Epithelial cell of esophagus (primary cell): ENCODE measurements around the gene STRADB.

ENCODE experiments used
- DNase-seq: peaks from one replicate; pipeline ENCODE4 v3.0.0; 2010; ENCODE audit warnings: low read depth
- H3K4me3 ChIP-seq: 2 replicates; pipeline ENCODE4 v1.5.1; 2011; ENCODE audit warnings: mild to moderate bottlenecking, low read length, control low read depth
- CTCF ChIP-seq: IDR thresholded peaks from 2 replicates; pipeline ENCODE4 v1.5.1; 2011; ENCODE audit warnings: low read depth, mild to moderate bottlenecking, low read length, control low read depth, inconsistent platforms; ENCODE audit not compliant: insufficient read depth; ENCODE audit errors: missing control alignments

STRADB gene

DNA sequence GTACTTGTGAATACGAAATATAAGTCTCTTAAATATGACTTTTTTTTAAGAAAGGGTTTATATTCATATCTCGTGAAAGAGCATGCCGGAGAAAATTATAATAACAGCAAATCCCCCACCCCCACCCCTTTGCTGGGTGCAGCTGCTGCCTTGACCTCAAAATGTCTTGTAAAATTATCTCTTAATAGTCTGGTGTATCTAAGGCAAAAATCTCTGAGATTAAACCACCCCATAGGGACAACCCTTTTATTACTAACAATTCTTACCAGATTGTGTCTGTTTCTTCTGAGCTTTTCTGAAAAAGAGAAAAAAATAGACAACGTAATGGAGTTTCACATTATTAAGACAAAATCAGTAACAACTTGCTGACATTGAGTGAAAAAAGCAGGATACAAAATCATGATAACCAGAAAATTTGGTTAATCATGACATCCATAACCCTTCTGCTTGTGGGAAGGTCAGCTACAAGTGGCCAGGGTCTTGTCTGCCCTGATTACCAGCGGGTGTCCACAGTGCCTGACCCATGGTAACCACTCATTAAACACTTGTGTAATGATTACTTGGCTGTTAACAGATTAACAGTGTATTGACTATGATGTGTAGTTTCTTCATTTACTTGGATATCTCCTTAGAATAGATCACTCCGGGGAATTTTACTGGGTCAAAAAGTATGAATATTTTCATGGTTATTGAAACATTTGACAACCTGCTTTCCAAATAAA, 1.5 kb downstream of the STRADB start:
- DNase-seq, result no peak
- H3K4me3 ChIP-seq, result no peak overlapping the region
- TF ChIP-seq CTCF, result no peak

- TF ChIP-seq CTCF, result no peak
- no peak for DNase-seq
- no peak overlapping the region for H3K4me3 ChIP-seq
Observed at GRCh38 chr2:201458381-201458780, 6.8 kb downstream of the STRADB start.

GRCh38 chr2:201460532-201460931, 9.0 kb downstream of the STRADB start:
- DNase-seq, result no peak
- no peak overlapping the region for H3K4me3 ChIP-seq
- no peak for TF ChIP-seq CTCF

DNA sequence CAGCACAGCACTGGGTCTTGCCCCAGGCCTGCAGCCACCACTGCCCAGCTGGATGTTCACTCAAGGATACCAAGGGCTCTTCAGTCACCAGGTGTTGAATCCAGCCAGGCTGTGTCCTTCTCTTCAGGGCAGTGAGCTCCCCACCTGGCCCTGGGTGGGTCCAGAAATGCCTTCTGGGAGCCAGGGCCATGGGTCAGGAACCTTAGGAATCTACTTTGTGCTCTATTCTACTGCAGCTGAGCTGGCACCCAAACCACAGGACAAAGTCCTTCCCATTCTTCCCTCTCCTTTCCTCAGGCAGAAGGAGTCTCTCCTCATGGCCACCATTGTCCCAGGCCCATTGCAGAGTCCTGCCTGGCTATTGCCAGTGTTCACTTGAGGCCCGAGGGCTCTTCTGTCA, 13.0 kb downstream of the STRADB start:
- TF ChIP-seq CTCF, result no peak

DNA sequence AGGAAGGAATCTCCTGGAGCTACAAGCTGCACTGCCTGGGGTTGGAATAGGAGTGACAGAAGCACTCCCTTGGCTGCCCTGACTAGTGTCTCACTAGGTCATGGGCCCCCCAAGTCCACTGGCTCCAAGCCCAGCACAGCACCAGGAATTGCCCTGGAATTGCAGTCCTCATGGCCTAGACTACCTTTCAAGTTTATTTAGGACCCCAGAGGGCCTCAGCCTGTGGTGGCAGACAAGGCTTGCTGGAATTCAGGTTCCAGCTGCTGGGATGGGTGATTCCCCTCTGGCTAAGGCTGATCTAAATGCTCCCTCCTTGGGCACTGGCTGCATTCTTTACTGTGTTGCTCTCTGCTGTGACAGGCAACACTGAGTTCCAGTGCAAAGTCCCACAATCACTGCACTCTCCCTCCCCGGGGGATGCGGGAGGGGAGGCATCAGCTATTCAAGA, 14.0 kb downstream of the STRADB start:
- no peak overlapping the region for H3K4me3 ChIP-seq
- DNase-seq, result no peak
- no peak for TF ChIP-seq CTCF

More for the DNA sequence above, 13.0 kb downstream of the STRADB start:
- no peak for DNase-seq
- no peak overlapping the region for H3K4me3 ChIP-seq

DNA sequence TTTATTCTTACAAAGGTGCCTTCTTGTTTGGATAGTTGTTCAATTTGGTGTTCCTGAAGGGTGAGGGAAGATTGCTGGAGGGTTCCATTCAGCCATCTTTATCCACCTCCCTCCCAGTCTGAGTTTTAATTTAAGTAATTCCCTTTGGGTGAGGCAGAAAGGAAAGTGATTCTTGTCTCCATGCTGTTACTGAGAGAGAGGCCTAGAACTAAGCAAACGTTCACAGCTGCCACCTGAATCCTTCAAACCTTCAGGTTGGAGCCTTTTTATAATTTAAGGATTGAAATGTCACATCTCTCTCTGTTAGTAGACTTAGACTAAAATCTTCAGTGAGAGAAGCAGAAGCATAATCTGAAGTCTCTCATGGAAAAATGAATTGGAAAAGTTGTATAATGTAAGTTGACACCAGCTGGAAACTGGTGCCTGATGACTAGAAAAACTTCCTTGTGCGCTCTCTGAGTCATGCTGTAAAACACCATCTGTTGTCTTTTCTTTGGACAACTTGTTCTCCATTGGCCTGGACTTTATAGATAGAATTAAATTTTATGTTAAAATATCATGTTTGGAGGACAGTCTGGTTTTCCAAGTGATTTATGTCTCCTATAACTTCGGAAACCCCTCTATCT, 14.6 kb downstream of the STRADB start:
- TF ChIP-seq CTCF, result no peak
- no peak overlapping the region for H3K4me3 ChIP-seq
- peak; percentile 66 for DNase-seq

DNA sequence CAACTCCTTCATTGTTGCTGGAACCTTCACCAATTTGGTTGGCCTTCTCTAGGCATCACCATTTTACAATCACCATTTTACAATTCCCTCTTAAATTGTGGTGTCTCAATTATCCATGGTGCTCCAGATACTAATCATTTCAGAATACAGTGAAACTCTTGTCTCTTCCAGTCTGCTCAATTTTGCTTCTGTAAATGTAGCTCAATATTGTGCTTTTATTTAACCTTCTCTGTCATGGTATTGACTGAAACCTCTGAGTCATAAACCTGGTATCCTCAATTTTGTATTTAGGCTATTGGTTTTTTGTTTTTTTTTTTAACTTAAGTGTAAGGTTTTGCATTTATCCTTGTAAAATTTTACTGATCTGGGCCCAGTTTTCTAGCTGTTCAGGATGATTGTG, 16.1 kb downstream of the STRADB start:
- no peak for DNase-seq
- no peak for TF ChIP-seq CTCF
- H3K4me3 ChIP-seq, result no peak overlapping the region
